Erythroblast (primary cell): ENCODE measurements around the gene SLC9A3.

ENCODE experiments used
- GATA1 ChIP-seq: IDR thresholded peaks from 2 replicates; pipeline ENCODE4 v1.6.1; 2011; ENCODE audit warnings: low read depth, mild to moderate bottlenecking, control low read depth, low read length, moderate library complexity
- POLR2A ChIP-seq: IDR thresholded peaks from 2 replicates; pipeline ENCODE4 v1.6.1; 2011; ENCODE audit warnings: mild to moderate bottlenecking, low read length

GRCh38 chr5:482506-482905 is 41.7 kb downstream of the SLC9A3 start:
- no peak for TF ChIP-seq POLR2A
- TF ChIP-seq GATA1, result no peak
